COR-L47 (cell line): Measurements from ENCODE around the gene TDRKH.

Experiments
- DNase-seq: peaks from one replicate; lab custom pipeline; 2025; lab: John Stamatoyannopoulos, UW

The TDRKH gene

GRCh38 chr1:151790071-151790939 is at the start of gene TDRKH:
TDRKH (minus strand) TSS chr1:151790500; CDS start chr1:151783022, 7,478 bp downstream.
- peak; percentile 99 for DNase-seq

- DNase-seq, result peak; percentile 68
Observed at GRCh38 chr1:151839457-151840403, 49.4 kb upstream of the TDRKH start, which contains the start of gene C2CD4D. C2CD4D (minus strand) TSS chr1:151839820; CDS start chr1:151838989, 831 bp downstream.

GRCh38 chr1:151839082-151839412 is 48.7 kb upstream of the TDRKH start:
- no peak for DNase-seq

GRCh38 chr1:151838222-151839081 is 48.2 kb upstream of the TDRKH start:
- no peak for DNase-seq

- DNase-seq, result no peak
Observed at GRCh38 chr1:151837884-151838221, 47.6 kb upstream of the TDRKH start.

- no peak for DNase-seq
Observed at GRCh38 chr1:151837197-151837596, 46.9 kb upstream of the TDRKH start.

GRCh38 chr1:151835596-151835995 is 45.3 kb upstream of the TDRKH start:
- DNase-seq, result no peak

GRCh38 chr1:151834239-151834638 is 43.9 kb upstream of the TDRKH start:
- no peak for DNase-seq

- no peak for DNase-seq
Observed at GRCh38 chr1:151833172-151833900, 43.0 kb upstream of the TDRKH start.

GRCh38 chr1:151832318-151832980 is 42.1 kb upstream of the TDRKH start:
- DNase-seq, result peak; percentile 80

- no peak for DNase-seq
Observed at GRCh38 chr1:151831605-151832004, 41.3 kb upstream of the TDRKH start, which contains the start of gene RORC. RORC (minus strand) TSS chr1:151831802; CDS start chr1:151831764, 38 bp downstream.

- no peak for DNase-seq
Observed at GRCh38 chr1:151831256-151831591, 40.9 kb upstream of the TDRKH start.

- no peak for DNase-seq
Observed at GRCh38 chr1:151830055-151830454, 39.8 kb upstream of the TDRKH start.

- DNase-seq, result no peak
Observed at GRCh38 chr1:151829352-151830046, 39.2 kb upstream of the TDRKH start.

GRCh38 chr1:151828921-151829320 is 38.6 kb upstream of the TDRKH start:
- no peak for DNase-seq

GRCh38 chr1:151827853-151828252 is 37.6 kb upstream of the TDRKH start:
- DNase-seq, result no peak

- no peak for DNase-seq
Observed at GRCh38 chr1:151825751-151826660, 35.7 kb upstream of the TDRKH start.

- no peak for DNase-seq
Observed at GRCh38 chr1:151825204-151825603, 34.9 kb upstream of the TDRKH start.

- DNase-seq, result no peak
Observed at GRCh38 chr1:151823175-151823574, 32.9 kb upstream of the TDRKH start.
